ENCODE results near the gene LMF1.

DNA sequence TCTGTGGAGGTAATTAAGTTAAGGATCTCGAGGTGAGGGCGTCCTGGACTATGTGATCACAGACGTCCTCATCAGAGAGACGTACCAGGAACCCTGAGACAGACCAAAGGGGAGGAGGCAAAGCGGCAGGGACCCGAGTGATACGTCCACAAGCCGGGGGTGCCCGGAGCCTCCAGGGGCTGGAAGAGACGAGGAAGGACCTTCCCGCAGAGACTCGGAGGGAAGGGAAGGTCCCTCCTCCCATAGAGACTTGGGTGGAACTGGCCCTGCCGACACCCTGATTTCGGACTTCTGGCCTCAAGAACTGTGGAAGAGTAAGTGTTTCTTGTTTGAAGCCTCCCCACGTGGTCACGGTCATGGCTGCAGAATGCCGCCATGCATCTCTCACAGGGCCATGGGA lies 30.8 kb downstream of the LMF1 start:
- TF ChIP-seq, protein P1, sequence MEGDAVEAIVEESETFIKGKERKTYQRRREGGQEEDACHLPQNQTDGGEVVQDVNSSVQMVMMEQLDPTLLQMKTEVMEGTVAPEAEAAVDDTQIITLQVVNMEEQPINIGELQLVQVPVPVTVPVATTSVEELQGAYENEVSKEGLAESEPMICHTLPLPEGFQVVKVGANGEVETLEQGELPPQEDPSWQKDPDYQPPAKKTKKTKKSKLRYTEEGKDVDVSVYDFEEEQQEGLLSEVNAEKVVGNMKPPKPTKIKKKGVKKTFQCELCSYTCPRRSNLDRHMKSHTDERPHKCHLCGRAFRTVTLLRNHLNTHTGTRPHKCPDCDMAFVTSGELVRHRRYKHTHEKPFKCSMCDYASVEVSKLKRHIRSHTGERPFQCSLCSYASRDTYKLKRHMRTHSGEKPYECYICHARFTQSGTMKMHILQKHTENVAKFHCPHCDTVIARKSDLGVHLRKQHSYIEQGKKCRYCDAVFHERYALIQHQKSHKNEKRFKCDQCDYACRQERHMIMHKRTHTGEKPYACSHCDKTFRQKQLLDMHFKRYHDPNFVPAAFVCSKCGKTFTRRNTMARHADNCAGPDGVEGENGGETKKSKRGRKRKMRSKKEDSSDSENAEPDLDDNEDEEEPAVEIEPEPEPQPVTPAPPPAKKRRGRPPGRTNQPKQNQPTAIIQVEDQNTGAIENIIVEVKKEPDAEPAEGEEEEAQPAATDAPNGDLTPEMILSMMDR (IDR thresholded peaks at IDR 0.05; ENCODE audit: low read depth, low read length, poor library complexity, severe bottlenecking): no peak
- no peak for TF ChIP-seq EZH2phosphoT487 (IDR thresholded peaks at IDR 0.05; ENCODE audit: borderline replicate concordance, low read length)

Data from DOHH2 (cell line).